ENCODE measurements around the gene ADARB1. TPM values are rescaled to one million over a fixed set of nuclear protein-coding genes. Genes with fewer than 3 reads are reported as not detected.

ADARB1 gene
- total RNA-seq, 1 experiment from 2014 or later = 15.8 TPM

- TF ChIP-seq, protein P1, sequence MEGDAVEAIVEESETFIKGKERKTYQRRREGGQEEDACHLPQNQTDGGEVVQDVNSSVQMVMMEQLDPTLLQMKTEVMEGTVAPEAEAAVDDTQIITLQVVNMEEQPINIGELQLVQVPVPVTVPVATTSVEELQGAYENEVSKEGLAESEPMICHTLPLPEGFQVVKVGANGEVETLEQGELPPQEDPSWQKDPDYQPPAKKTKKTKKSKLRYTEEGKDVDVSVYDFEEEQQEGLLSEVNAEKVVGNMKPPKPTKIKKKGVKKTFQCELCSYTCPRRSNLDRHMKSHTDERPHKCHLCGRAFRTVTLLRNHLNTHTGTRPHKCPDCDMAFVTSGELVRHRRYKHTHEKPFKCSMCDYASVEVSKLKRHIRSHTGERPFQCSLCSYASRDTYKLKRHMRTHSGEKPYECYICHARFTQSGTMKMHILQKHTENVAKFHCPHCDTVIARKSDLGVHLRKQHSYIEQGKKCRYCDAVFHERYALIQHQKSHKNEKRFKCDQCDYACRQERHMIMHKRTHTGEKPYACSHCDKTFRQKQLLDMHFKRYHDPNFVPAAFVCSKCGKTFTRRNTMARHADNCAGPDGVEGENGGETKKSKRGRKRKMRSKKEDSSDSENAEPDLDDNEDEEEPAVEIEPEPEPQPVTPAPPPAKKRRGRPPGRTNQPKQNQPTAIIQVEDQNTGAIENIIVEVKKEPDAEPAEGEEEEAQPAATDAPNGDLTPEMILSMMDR (conservative IDR thresholded peaks at IDR 0.05) = no peak
- Histone ChIP-seq H2BK120ac (ENCODE audit: low read depth, low read length, poor library complexity, severe bottlenecking) (no peak overlapping the region), H2BK12ac (ENCODE audit: insufficient read length, low read depth, low read length) (no peak overlapping the region), H3K18ac (ENCODE audit: insufficient read length, low read depth, low read length) (no peak overlapping the region), H3K79me2 (ENCODE audit: insufficient read depth, low read length) (no peaks in the 10 kb centered on the region), H4K91ac (ENCODE audit: insufficient read length, low read depth, low read length) (no peak overlapping the region), H3K9ac (ENCODE audit: extremely low read depth, insufficient read length, low read length) (no peak overlapping the region), H3K27me3 (ENCODE audit: insufficient read depth, low read length) (no peaks in the 10 kb centered on the region), H4K8ac (replicated peaks; ENCODE audit: insufficient read length, low read depth, low read length) (no peak overlapping the region), H3K4me1 (ENCODE audit: insufficient read depth, low read length) (no peaks in the 10 kb centered on the region; the same call in 1 of the 2 replicates), H3K4me2 (ENCODE audit: insufficient read depth, insufficient read length, low read length) (no peak overlapping the region), H3K27ac (ENCODE audit: insufficient read length, low read depth, low read length) (no peak overlapping the region), H4K20me1 (ENCODE audit: control insufficient read depth, insufficient read depth, insufficient read length) (no peaks in the 10 kb centered on the region), H3K9me3 (ENCODE audit: control insufficient read depth, low read depth, low read length) (no peaks in the 10 kb centered on the region), H3K79me1 (ENCODE audit: insufficient read depth, low read depth, low read length, poor library complexity, severe bottlenecking) (no peaks in the 10 kb centered on the region), H3K23ac (ENCODE audit: insufficient read length, low read depth, low read length) (no peak overlapping the region), H3K23me2 (ENCODE audit: insufficient read length, low read depth, low read length, poor library complexity, severe bottlenecking) (no peaks in the 10 kb centered on the region), H2AFZ (ENCODE audit: low read length) (no peak overlapping the region), H3K4ac (ENCODE audit: low read depth, low read length) (no peak overlapping the region), H3K14ac (ENCODE audit: insufficient read depth, low read length) (no peak overlapping the region), H2AK5ac (ENCODE audit: insufficient read length, low read length) (no peak overlapping the region), H3K56ac (ENCODE audit: insufficient read length, low read depth, low read length) (no peak overlapping the region), H2BK20ac (ENCODE audit: low read depth, low read length, poor library complexity, severe bottlenecking) (no peak overlapping the region), H2BK15ac (ENCODE audit: low read depth, low read length) (no peak overlapping the region), H3T11ph (ENCODE audit: low read length) (no peak overlapping the region), H4K5ac (ENCODE audit: insufficient read length, low read depth, low read length) (no peak overlapping the region), H2BK5ac (ENCODE audit: insufficient read length, low read length) (no peak overlapping the region)
- H3K4me3 Mint-ChIP-seq = peak overlapping the region; percentile 21 to 60
- peaks cover 0 to under 1% of the 10 kb centered on the region in 2 experiments; a peak in 1 of 5 replicates for H3K9me3 Mint-ChIP-seq
- peak overlapping the region in 1 of 3 experiments; percentile 77; a peak in 1 of 7 replicates for H3K27ac Mint-ChIP-seq
- peaks cover 16% of the 10 kb centered on the region for H3K27me3 Mint-ChIP-seq (ENCODE audit: low read depth)
- H3K36me3 Mint-ChIP-seq (ENCODE audit: insufficient read depth in 1 of 3, low read depth in 3 of 3) = no peaks in the 10 kb centered on the region
- DNase-seq = no peak
- WGBS (ENCODE audit: extremely low coverage, insufficient read length, low lambda C conversion rate) = no CpG with 5 or more reads among the region's 26 CpGs
- peaks cover 36 to 51% of the 10 kb centered on the region in 2 experiments for H3K4me1 Mint-ChIP-seq
These were observed 44.3 kb upstream of the ADARB1 start for GRCh38 chr21:45029948-45030681.
